G401.6 (cell line): ENCODE results near the gene RCC1.
"Not testable (repeated sequence)": the region's sequence is repeated elsewhere in the genome, so short reads cannot be mapped to it uniquely, and the experiment has no call there.

Experiments
- FAIRE-seq: peaks from 2 replicates; lab custom pipeline; 2012; peaks lifted over from hg19 to GRCh38; lab: Jason Lieb, UNC

The RCC1 gene

GRCh38 chr1:28512058-28512611 lies 6.3 kb downstream of the RCC1 start:
- peak; percentile 50 for FAIRE-seq

GRCh38 chr1:28514445-28514933 lies 8.6 kb downstream of the RCC1 start:
- FAIRE-seq = not testable (repeated sequence)

- FAIRE-seq = no peak
Measured at GRCh38 chr1:28516518-28516956, 10.7 kb downstream of the RCC1 start.

GRCh38 chr1:28517649-28517999 lies 11.8 kb downstream of the RCC1 start:
- no peak for FAIRE-seq

- peak; percentile 82 for FAIRE-seq
Measured at GRCh38 chr1:28518000-28518744, 12.3 kb downstream of the RCC1 start.

- FAIRE-seq = no peak
Measured at GRCh38 chr1:28518745-28519341, 13.0 kb downstream of the RCC1 start.

GRCh38 chr1:28519946-28520725 lies 14.3 kb downstream of the RCC1 start:
- no peak for FAIRE-seq

GRCh38 chr1:28520796-28521195 lies 15.0 kb downstream of the RCC1 start:
- FAIRE-seq = not testable (repeated sequence)

- FAIRE-seq = no peak
Measured at GRCh38 chr1:28521502-28522164, 15.8 kb downstream of the RCC1 start.

- not testable (repeated sequence) for FAIRE-seq
Measured at GRCh38 chr1:28522537-28522936, 16.7 kb downstream of the RCC1 start.

GRCh38 chr1:28525002-28525642 lies 19.3 kb downstream of the RCC1 start:
- not testable (repeated sequence) for FAIRE-seq

- no peak for FAIRE-seq
Measured at GRCh38 chr1:28526886-28527285, 21.0 kb downstream of the RCC1 start.

GRCh38 chr1:28530456-28530855 lies 24.6 kb downstream of the RCC1 start:
- FAIRE-seq = no peak

- FAIRE-seq = no peak
Measured at GRCh38 chr1:28534671-28535070, 28.8 kb downstream of the RCC1 start.

GRCh38 chr1:28535180-28535579 lies 29.3 kb downstream of the RCC1 start:
- FAIRE-seq = no peak

GRCh38 chr1:28537457-28538199 lies 31.8 kb downstream of the RCC1 start:
- FAIRE-seq = no peak

GRCh38 chr1:28538286-28538685 lies 32.4 kb downstream of the RCC1 start:
- FAIRE-seq = no peak

- no peak for FAIRE-seq
Measured at GRCh38 chr1:28540651-28541050, 34.8 kb downstream of the RCC1 start.

GRCh38 chr1:28541414-28542015 lies 35.7 kb downstream of the RCC1 start:
- not testable (repeated sequence) for FAIRE-seq

- no peak for FAIRE-seq
Measured at GRCh38 chr1:28545246-28545628, 39.4 kb downstream of the RCC1 start.

GRCh38 chr1:28548318-28548717 lies 42.5 kb downstream of the RCC1 start:
- no peak for FAIRE-seq
